Endothelial cell of umbilical vein (primary cell): ENCODE data around the gene TRIM41. TPM values are rescaled to one million over a fixed set of nuclear protein-coding genes. Genes with fewer than 3 reads are reported as not detected.
A peak's percentile ranks its signal among the peaks of the same experiment; 100 is the strongest.

ENCODE experiments used
- BruUV-seq: library from RNA; stranded (reverse); fragments of 400-500 nt; replicated peaks from 2 replicates; lab custom pipeline; 2021; lab: Mats Ljungman, UMichigan
- CTCF ChIA-PET: fragments of 300-600, 350-600 bp; sonication (Branson Sonifier 250); formaldehyde crosslinking; loops from one replicate; lab custom pipeline; 2021; ENCODE audit warnings: antibody characterized with exemption, inconsistent platforms; lab: Charles Lee
- POLR2A ChIA-PET: fragments of 300-600, 350-600 bp; sonication (Branson Sonifier 250); formaldehyde crosslinking; loops from one replicate; lab custom pipeline; 2021; ENCODE audit warnings: antibody characterized with exemption, inconsistent platforms; lab: Charles Lee
- DNase-seq: peaks from one replicate; pipeline ENCODE4 v3.0.0-alpha.2; 2011; ENCODE audit warnings: low read depth, low spot score
- FAIRE-seq: peaks from 2 replicates; lab custom pipeline; 2011; peaks lifted over from hg19 to GRCh38; lab: Jason Lieb, UNC
- H2AFZ ChIP-seq: 2 replicates; pipeline ENCODE4 v1.6.0; 2012; ENCODE audit warnings: low read depth, low read length, control low read depth, inconsistent platforms
- H3K27ac ChIP-seq: 2 replicates; pipeline ENCODE4 v1.5.1; 2011; ENCODE audit warnings: low read depth, mild to moderate bottlenecking, control low read depth, low read length, moderate library complexity; ENCODE audit not compliant: insufficient read depth
- H3K27me3 ChIP-seq, 2 experiments: 2 replicates each; pipeline versions ENCODE4 v1.6.0 to v1.6.1; 2011; ENCODE audit warnings: low read length in 2 of 2, mixed read lengths in 1 of 2; ENCODE audit not compliant: control insufficient read depth in 2 of 2, insufficient read depth in 2 of 2
- H3K36me3 ChIP-seq, 2 experiments: 2 replicates in 1 of 2; 3 replicates in 1 of 2; pipeline ENCODE4 v1.5.1; 2011; ENCODE audit warnings: low read length in 2 of 2, mild to moderate bottlenecking in 1 of 2, moderate library complexity in 1 of 2; ENCODE audit not compliant: control insufficient read depth in 2 of 2, insufficient read depth in 2 of 2; ENCODE audit errors: extremely low read depth in 1 of 2
- H3K4me1 ChIP-seq: 3 replicates; pipeline ENCODE4 v1.5.1; 2011; ENCODE audit warnings: mild to moderate bottlenecking, low read length; ENCODE audit not compliant: control insufficient read depth, insufficient read depth; ENCODE audit errors: extremely low read depth
- H3K4me2 ChIP-seq: 2 replicates; pipeline ENCODE4 v1.6.1; 2011; ENCODE audit warnings: low read length, control low read depth, mixed read lengths; ENCODE audit not compliant: insufficient read depth
- H3K4me3 ChIP-seq, 3 experiments: fragments of 200-600 bp in 1 of 3; sonication (generic), shearing (Covaris generic) in 1 of 3; replicated peaks in 1 of 3; 2 replicates each; pipeline ENCODE4 v1.5.1; 2011 to 2016; ENCODE audit warnings: control low read depth in 3 of 3, low read length in 3 of 3, mild to moderate bottlenecking in 2 of 3, inconsistent platforms in 1 of 3, low read depth in 1 of 3, moderate library complexity in 1 of 3; ENCODE audit not compliant: insufficient read depth in 1 of 3
- H3K79me2 ChIP-seq: 2 replicates; pipeline ENCODE4 v1.6.0; 2012; ENCODE audit warnings: low read length, inconsistent platforms; ENCODE audit not compliant: control insufficient read depth, insufficient read depth
- H3K9ac ChIP-seq: replicated peaks from 2 replicates; pipeline ENCODE3; 2011; ENCODE audit warnings: low read length, control low read depth; ENCODE audit not compliant: insufficient read depth; ENCODE audit errors: extremely low read depth
- H3K9me1 ChIP-seq: replicated peaks from 3 replicates; pipeline ENCODE4 v1.6.0; 2011; ENCODE audit warnings: mild to moderate bottlenecking, low read length; ENCODE audit not compliant: control insufficient read depth, insufficient read depth; ENCODE audit errors: extremely low read depth
- H3K9me3 ChIP-seq: replicated peaks from 2 replicates; pipeline ENCODE4 v1.5.1; 2012; ENCODE audit warnings: low read length, inconsistent platforms; ENCODE audit not compliant: control insufficient read depth, insufficient read depth
- H4K20me1 ChIP-seq: replicated peaks from 2 replicates; pipeline ENCODE3; 2011; ENCODE audit warnings: mild to moderate bottlenecking, low read length; ENCODE audit not compliant: control insufficient read depth, insufficient read depth; ENCODE audit errors: extremely low read depth
- EZH2 ChIP-seq: IDR thresholded peaks from 2 replicates; pipeline ENCODE4 v1.6.1; 2012; ENCODE audit warnings: borderline replicate concordance, low read depth, mild to moderate bottlenecking, moderate library complexity, low read length, inconsistent platforms; ENCODE audit not compliant: severe bottlenecking
- FOS ChIP-seq: IDR thresholded peaks from 2 replicates; pipeline ENCODE4 v1.6.1; 2011; ENCODE audit warnings: mild to moderate bottlenecking, low read length, moderate library complexity, borderline replicate concordance; ENCODE audit not compliant: insufficient read depth
- GATA2 ChIP-seq: IDR thresholded peaks from 2 replicates; pipeline ENCODE4 v1.7.0; 2011; ENCODE audit warnings: low read depth, mild to moderate bottlenecking, moderate library complexity, mixed read lengths, low read length; ENCODE audit not compliant: insufficient read length, insufficient read depth
- JUN ChIP-seq: IDR thresholded peaks from 2 replicates; pipeline ENCODE4 v1.6.1; 2011; ENCODE audit warnings: borderline replicate concordance, low read depth; ENCODE audit not compliant: insufficient read length, insufficient read depth
- MYC ChIP-seq: IDR thresholded peaks from one replicate; pipeline ENCODE4 v1.6.1; 2011; ENCODE audit warnings: mild to moderate bottlenecking, low read depth, low read length
- POLR2A ChIP-seq: IDR thresholded peaks from 2 replicates; pipeline ENCODE4 v1.6.1; 2012; ENCODE audit warnings: low read depth, mild to moderate bottlenecking, control low read depth, low read length
- POLR2AphosphoS5 ChIP-seq: IDR thresholded peaks from 2 replicates; pipeline ENCODE4 v1.6.1; 2012; ENCODE audit warnings: low read depth, mild to moderate bottlenecking, control low read depth, low read length, moderate library complexity; ENCODE audit not compliant: insufficient read depth
- dilution Hi-C: fragments of 300-500 bp; cut with MboI; formaldehyde crosslinking; loops from one replicate; pipeline ENCODE4 v1.15.0; 2019; ENCODE audit warnings: low sequenced_read_pairs; ENCODE audit not compliant: extremely low pct_ligation_motif_present
- intact Hi-C: fragments of 100-400 bp; cut with micrococcal nuclease; formaldehyde crosslinking; loops from one replicate; pipeline ENCODE4 v1.10.0; 2022
- polyA plus RNA-seq, 4 experiments: library from polyadenylated mRNA; depleted of rRNA in 3 of 4; stranded (reverse) in 3 of 4; unstranded in 1 of 4; fragments of >200 nt; gene quantifications; 2 replicates each; pipeline versions ENCODE4 v1.2.1 to v1.2.3, GENCODE V29; 2011 to 2012; ENCODE audit warnings: missing spikeins in 1 of 4
- total RNA-seq: library from RNA; stranded (reverse); gene quantifications from 2 replicates; pipeline ENCODE4 v1.2.3, GENCODE V29; 2021
- TF ChIP-seq, protein P1 (sequence below): IDR thresholded peaks from 2 replicates; pipeline ENCODE4 v1.6.1; 2011; ENCODE audit not compliant: insufficient read depth, insufficient read length
- TF ChIP-seq, protein P2 (sequence below), 2 donors: IDR thresholded peaks; 1 replicate in 1 of 2; 2 replicates in 1 of 2; pipeline ENCODE4 v1.5.1; 2011; ENCODE audit warnings: low read length in 2 of 2, mild to moderate bottlenecking in 2 of 2, moderate library complexity in 2 of 2, control low read depth in 1 of 2, inconsistent platforms in 1 of 2, low read depth in 1 of 2; ENCODE audit not compliant: insufficient read depth in 1 of 2; ENCODE audit errors: extremely low read depth in 1 of 2

Gene TRIM41
- total and polyA plus RNA-seq, 2 donors (not counting 3 experiments of a cell fraction or from before 2014, with no cell fraction given), result 11.2 to 19.9 TPM

DNA sequence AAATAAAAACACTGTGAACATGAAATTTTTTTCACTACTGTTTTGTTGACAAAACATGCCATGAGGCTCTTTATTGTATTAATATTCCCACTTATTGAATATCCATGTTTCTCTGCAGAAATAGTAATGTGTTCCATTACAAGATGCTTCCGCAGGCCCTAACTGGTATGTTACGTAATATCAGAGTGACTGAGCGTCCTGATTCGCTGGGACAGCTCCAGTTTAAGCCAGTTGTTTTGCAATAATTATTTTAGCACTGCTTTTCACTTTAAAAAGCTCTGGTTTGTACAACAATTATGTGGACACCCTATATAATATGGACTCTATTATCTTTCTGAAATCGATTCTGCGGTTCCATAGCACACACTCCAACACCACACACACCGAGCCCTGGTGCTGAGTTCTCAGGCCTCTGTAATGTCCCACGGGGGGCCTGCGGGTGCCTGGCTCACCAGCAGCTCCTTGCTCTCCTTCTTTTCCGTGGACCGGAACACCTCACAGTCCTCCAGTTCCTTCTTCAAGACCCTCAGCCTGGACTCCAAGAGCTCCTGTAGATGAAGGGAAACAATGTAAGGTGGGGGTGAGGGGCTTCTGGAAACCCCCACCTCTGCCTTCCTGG, 19.9 kb upstream of the TRIM41 start:
- no peak overlapping the region for H3K4me3 ChIP-seq
- no peaks in the 10 kb centered on the region for H4K20me1 ChIP-seq
- H3K36me3 ChIP-seq, result no peaks in the 10 kb centered on the region
- H3K9me1 ChIP-seq, result no peaks in the 10 kb centered on the region
- H3K9ac ChIP-seq, result no peak overlapping the region
- intact Hi-C loops, result loop anchor here (10.0 kb wide), 1 partner anchor 1648 kb away; the partner anchor contains the start of gene RUFY1
- no peak overlapping the region for H3K4me2 ChIP-seq
- H3K9me3 ChIP-seq, result no peaks in the 10 kb centered on the region
- peak; percentile 42 for FAIRE-seq
- no peak for TF ChIP-seq MYC
- TF ChIP-seq, protein P1, sequence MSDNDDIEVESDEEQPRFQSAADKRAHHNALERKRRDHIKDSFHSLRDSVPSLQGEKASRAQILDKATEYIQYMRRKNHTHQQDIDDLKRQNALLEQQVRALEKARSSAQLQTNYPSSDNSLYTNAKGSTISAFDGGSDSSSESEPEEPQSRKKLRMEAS, result no peak
- TF ChIP-seq FOS, result no peak
- TF ChIP-seq, protein P2, sequence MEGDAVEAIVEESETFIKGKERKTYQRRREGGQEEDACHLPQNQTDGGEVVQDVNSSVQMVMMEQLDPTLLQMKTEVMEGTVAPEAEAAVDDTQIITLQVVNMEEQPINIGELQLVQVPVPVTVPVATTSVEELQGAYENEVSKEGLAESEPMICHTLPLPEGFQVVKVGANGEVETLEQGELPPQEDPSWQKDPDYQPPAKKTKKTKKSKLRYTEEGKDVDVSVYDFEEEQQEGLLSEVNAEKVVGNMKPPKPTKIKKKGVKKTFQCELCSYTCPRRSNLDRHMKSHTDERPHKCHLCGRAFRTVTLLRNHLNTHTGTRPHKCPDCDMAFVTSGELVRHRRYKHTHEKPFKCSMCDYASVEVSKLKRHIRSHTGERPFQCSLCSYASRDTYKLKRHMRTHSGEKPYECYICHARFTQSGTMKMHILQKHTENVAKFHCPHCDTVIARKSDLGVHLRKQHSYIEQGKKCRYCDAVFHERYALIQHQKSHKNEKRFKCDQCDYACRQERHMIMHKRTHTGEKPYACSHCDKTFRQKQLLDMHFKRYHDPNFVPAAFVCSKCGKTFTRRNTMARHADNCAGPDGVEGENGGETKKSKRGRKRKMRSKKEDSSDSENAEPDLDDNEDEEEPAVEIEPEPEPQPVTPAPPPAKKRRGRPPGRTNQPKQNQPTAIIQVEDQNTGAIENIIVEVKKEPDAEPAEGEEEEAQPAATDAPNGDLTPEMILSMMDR (IDR thresholded peaks at IDR 0.05; ENCODE audit: extremely low read depth in 1 of 2, insufficient read depth in 1 of 2, low read depth in 1 of 2, low read length in 2 of 2), result no peak
- TF ChIP-seq POLR2AphosphoS5, result no peak
- TF ChIP-seq EZH2, result no peak
- no peak for TF ChIP-seq JUN
- TF ChIP-seq POLR2A, result no peak
- no peak for TF ChIP-seq GATA2
- peaks cover 0 to 2% of the 10 kb centered on the region in 2 experiments for H3K27me3 ChIP-seq
- ChIA-PET CTCF (interaction anchor here (0.9 to 8.0 kb wide), 4 partner anchors 11 to 19 kb away, joined by 3 to 95 read pairs (median 8); no protein-coding TSS in a partner anchor), POLR2A (no interaction called here)
- no peaks in the 10 kb centered on the region for H3K79me2 ChIP-seq
- dilution Hi-C loops, result no loop called here
- no TSS peak for BruUV-seq
- no peak overlapping the region for H3K27ac ChIP-seq
- no peak overlapping the region for H2AFZ ChIP-seq
- H3K4me1 ChIP-seq, result peaks cover 12% of the 10 kb centered on the region
- DNase-seq, result no peak
